NCI-H146 (cell line): ENCODE measurements around the gene FRA10AC1.

Experiments
- DNase-seq: peaks from one replicate; lab custom pipeline; 2025; lab: John Stamatoyannopoulos, UW

Gene FRA10AC1, protein sequence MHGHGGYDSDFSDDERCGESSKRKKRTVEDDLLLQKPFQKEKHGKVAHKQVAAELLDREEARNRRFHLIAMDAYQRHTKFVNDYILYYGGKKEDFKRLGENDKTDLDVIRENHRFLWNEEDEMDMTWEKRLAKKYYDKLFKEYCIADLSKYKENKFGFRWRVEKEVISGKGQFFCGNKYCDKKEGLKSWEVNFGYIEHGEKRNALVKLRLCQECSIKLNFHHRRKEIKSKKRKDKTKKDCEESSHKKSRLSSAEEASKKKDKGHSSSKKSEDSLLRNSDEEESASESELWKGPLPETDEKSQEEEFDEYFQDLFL

DNA sequence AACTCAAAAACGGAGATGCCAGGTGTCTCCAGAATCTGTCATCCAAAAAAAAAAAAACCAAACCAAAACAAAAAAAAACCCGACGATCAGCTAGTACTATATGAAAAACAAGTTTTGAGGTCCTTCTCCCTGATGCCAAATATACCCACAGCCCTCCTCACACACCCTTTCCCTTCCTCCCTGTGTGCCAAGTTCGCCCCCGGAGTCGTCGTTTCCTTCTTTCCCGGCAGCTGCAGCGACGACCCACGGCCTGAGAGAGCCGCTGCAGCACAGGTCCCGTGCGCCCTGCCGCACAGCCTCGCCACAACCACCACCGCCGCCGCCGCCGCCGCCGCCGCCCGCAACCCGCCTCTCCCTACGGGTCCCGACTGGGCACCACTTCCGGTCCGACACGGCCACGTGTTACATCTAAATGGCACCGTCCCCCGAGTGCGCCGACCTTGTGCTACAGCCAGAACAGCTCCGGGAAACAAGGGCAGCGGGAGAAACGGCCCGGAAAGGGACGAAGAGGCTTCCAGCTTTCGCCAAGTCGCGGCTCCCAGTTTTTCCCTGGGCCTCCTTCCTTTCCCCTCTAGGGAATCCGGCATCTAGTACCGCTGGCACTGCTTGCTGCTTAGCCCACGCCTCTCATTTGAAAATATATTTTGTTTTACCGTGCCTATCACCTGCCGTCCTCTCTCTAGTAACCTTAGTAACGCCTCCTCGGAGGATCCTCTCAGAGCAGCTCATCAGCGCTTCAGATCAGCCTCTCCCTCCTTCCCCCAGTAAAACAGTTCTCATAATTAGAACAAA is at the start of gene FRA10AC1:
FRA10AC1 (minus strand) TSS at position 383 of the 792 bp plus-strand sequence. CDS start 2,486 bp downstream, outside the sequence.
- DNase-seq = peak; percentile 94

DNA sequence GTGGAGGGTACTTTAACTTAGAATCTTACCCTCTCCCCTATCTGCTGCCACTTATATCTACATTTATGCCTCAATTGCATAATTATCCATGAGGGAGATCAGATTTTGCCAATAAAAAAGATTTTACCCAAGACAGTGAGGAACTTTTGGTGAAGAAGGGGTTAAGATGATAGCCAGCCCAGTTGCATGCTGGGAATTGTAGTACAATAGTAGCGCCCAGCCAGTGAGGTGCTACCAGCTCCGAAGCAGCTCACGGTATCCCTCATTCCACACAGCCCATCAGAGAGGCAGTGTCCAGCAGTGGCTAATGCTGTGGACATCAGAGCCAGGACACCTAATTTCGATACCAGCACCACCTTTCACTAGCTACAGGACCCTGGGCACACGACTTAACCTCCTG is 49.4 kb upstream of the FRA10AC1 start:
- peak; percentile 34 for DNase-seq

DNA sequence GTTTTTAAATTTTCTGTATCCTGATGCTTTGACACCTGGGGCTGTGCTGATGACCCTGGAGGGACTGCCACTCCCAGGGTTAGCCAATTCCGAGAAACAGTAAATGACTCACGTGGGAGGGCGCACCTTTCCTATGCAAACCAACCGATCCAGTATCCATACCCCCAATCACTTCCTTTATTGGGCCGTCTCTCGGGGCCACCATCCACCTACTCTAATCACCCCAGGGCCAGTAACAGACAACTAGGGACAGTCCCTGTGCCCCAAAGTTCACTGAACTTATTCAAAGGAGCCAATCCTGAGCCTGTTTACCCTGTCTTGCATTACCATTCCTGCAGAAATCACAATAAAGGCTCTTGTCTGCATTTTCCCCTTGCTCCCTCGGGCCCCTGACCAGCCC is 48.7 kb upstream of the FRA10AC1 start:
- DNase-seq = no peak

DNA sequence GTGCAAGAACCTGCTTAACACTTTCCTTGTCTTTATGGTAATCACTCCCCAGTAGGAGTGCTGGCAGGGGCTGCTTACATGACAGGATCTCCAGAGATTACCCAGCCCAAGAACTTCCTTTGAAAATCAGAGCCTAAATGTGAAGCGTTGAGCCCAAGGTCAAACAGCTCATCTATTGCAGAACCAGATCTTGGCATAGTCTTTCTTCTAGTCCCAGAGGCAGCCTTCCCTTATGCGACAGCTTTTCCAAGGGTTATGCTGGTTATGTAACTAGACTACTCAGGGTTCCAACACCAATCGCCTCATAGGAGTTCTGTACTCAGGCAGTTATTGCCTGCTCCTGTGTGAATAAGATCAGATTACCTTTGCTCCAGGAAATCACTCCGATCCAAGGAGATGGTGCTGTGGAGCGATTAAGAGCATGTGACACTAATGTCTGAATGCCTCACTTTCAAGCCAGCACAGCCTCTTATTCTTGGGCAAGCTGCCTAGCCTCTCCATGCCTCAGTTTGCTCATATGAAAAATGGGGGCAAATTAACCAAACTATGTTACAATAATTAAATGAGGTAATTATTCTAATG is 46.9 kb upstream of the FRA10AC1 start:
- peak; percentile 73 for DNase-seq

DNA sequence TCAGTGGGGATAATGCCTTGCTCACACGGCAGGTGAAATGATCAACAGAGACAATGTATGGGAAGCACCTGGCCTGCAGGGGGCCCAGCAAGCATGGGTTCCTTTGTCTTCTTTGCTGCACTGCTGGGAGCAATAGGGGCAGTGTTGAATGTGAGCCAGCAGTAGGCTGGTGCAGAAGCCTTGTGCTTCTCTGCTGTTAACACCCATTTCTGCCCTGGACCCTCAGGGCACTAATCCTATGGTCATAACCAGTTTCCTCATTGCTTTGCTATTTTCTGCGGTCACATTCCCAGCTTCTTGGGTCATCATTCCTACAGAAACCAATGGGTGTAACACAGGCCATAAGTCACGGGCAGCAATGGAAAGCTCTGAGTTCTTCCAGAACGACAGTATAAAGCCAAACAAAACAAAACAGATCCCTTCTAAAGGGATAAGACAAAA is 44.5 kb upstream of the FRA10AC1 start:
- peak; percentile 98 for DNase-seq

DNA sequence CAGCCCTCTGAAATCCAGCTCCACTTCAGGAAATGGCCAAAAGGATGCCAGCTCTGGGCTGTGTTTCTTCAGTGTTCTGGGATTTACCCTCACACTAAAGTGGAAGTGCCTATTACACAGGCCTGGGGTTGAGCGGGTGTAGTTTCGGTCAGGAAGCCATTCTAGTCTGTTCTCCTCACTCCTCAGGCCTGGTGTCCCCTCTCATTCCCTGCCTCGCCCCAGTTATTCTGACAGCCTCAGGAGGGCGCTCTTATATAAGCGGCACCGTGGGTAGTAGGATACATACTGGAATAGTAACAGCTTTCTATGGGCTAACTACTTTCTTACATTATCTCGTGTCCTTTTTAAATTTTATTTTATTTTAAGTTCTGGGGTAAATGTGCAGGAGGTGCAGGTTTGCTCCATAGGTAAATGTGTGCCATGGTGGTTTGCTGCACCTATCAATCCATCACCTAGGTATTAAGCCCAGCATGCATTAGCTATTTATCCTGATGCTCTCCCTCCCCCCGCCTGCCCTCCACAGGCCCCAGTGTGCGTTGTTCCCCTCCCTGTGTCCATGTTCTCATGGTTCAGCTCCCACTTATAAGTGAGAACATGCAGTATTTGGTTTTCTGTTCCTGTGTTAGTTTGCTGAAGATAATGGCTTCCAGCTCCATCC is 43.1 kb upstream of the FRA10AC1 start:
- peak; percentile 58 for DNase-seq

DNA sequence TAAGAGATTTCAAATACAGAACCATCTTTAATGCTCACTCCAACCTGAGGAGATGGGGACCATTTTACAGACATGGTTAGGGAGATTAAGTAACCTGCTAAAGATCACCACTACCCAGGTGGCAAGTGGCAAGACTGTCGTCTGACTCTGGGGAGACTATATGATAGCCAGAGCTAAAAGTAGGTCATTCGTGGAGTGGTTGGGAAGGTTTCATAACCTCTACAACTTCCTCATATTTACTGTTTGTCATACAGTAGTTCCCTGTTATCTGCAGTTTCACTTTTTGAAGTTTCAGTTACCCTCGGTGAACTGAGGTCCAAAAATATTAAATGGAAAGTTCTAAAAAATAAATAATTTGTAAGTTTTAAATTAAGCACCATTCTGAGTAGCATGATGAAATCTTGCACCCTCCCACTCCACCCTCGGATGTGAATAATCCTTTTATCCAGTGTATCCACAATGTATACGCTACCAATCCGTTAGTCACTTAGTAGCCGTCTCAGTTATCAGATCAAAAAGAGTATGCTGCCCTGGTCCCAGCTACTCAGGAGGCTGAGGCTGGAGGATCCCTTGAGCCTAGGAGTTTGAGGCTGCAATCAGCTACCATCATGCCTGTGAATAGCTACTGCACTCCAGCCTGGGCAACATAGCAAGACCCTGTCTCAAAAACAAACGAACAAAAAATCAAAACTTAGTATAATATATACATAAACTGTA is 40.4 kb upstream of the FRA10AC1 start:
- no peak for DNase-seq

DNA sequence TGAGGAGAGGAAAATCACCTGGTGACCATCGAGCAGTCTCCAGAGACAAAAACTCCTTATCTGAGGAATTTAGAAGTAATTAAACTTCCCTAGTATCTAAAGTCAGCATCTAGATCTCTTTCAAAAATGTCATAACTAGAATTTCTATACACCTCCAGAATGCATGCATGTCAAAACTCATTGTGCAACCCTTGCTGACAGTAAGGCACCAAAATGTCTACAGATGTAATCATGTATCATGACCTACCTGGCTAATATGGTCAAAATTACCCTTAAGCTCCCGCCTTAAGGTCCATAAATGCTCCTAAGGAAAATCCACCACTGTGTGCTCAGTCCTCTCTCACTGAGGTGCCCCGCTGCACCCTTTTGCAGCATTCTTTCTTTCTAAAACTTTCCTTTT is 39.0 kb upstream of the FRA10AC1 start:
- no peak for DNase-seq

DNA sequence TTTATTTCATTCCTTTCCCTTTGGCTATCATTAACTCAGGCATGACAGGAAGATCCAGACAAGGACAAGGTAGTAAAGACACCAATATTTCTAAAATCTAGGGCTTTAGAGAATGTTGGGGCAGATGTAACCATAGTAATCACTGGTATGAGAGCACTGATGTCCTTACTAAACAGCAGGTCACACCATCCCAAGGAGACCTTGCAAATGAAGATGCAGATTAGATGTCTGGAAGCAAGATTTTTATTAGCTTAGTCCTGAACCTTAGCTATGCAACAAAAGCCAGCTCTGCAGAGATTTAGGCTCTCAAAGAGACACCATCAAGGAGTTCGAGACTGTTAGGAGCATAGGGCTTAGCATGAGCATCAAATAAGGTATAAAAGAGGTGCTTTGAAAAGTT is 23.6 kb upstream of the FRA10AC1 start:
- no peak for DNase-seq

DNA sequence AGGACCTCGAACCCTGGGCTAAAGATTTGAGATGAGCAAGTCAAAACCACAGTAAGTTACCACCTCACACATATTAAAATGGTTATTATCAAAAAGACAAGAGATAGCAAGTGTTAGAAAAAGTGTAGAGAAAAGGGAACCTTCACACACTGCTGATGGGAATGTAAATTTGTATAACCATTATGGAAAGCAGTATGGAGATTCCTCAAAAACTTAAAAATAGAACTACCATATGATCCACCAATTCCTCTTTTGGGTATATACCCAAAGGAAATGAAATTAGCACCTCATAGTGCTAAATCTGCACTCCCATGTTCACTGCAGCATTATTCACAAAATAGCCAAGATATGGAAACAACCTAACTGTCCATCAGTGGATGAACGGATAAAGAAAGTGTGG is 20.8 kb upstream of the FRA10AC1 start:
- DNase-seq = no peak

DNA sequence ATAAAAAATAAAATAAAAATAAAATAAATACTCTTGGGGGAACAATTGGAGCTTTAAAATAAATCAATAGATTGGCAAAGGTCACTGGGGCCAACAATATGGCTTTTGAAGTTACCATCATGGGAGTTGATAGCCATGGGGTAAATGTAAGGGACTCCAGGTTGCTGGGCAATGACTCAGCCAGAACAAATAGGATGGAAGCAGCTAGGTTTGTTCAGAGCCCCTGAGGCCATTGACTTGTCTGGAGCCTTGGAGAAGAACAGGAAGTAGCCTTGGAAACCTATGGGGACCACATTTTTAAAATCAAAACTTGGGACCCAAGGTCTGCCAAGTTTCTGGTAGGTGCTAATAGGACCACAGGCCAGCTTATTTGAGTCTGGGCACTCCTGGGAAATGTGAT is 20.2 kb upstream of the FRA10AC1 start:
- DNase-seq = peak; percentile 11

DNA sequence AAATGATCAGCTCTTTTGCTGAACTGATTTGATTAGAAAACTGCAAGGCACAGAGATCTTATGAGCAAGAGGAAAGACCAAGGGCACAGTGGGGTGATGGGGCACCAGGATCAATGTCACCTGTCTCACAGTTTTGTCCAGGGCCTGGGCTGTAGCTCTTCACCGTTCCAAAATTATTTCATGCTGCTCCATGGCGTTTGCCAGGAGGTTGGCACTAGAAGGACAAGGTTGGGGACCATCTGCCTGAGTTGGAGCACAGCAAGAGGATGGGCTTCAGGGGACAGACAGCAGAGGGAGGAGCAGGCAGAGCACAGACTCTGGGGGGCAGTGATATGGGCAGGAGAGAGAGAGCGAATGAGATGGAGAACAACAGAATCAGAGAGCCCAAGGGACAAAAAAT is 17.5 kb upstream of the FRA10AC1 start:
- no peak for DNase-seq

DNA sequence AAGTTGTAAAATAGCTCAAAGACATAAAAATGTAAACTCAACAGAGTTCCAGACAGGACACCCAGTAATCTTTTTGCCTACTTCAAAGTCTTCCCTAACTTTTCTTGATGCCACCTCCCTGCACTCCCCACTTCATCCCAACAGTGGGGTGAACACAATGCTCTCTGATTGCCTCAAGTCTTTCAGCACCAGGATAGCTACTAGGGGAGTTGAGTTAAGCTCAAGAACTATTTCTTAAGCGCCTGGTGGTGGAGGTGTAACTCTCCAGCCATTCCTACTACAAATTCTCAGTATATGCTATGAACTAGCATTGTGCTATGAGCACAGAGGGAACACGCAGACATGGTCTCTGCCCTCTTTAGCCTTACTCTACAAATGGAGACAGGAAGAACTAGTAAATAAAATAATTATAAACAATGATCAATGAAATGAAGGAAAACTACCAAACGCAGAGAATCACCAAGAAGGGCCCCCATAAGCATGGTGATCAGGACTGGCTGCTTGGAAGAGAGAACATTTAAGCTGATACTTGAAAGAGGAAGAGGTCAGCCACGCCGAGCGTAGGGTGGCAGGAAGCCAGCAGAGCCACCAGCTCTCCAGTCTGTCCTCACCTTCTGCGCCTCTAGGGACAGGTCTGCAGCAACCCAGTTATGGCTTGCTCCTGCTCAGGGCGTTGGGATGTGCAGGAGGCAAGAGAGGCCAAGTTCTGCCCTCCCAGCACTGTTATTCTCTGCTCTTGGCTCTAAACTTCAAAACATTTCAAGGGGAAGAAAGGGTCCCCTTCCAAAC is 16.7 kb upstream of the FRA10AC1 start:
- DNase-seq = no peak

DNA sequence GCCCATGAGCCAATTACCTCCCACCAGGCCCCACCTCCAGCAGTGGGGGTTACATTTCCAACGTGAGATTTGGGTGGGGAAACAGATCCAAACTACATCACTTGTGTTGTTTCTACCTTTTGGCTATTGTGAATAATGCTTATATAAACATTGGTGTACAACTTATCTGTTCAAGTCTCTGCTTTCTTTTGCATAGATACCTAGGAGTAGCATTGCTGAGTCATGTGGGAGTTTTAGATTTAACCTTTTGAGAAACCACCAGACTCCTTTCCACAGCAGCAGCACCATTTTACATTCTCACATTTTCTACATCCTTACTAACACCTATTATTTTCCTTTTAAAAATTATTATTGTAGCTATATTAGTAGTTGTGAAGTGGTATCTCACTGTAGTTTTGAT is 14.4 kb upstream of the FRA10AC1 start:
- no peak for DNase-seq

DNA sequence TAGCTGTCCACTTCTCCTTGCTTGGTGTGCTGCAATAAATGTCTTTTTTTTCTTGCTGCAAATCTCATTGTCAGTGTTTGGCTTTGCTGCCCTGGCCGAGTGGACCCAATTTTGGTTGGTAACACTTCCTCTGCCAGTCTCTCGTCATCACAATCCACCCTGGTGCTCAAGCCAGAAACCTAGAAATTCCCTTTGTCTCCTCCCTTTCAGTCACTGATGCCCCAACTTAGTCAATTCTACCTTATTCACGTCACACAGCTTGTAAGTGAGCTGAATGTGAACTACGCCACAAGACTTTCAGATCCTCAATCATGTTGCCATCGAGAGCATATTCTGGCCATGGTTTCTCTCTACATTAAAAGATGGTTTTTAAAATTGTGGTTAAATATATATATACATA is 13.0 kb upstream of the FRA10AC1 start:
- no peak for DNase-seq

DNA sequence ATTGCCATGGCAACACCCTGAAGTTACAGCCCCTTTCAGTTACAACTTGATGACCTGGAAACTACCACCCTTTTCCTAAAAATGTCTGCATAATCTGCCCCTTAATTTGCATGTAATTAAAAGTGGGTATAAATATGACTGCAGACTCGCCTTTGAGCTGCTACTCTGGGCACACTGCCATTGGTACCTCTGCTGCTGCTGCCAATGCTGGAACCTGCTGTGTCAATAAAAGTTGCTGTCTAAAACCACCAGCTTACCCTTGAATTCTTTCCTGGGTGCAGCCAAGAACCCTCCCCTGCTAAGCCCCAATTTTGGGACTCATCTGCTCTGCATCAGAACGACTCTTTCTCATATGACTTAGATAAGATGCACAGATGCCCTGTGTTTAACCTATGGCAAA is 10.2 kb upstream of the FRA10AC1 start:
- no peak for DNase-seq

DNA sequence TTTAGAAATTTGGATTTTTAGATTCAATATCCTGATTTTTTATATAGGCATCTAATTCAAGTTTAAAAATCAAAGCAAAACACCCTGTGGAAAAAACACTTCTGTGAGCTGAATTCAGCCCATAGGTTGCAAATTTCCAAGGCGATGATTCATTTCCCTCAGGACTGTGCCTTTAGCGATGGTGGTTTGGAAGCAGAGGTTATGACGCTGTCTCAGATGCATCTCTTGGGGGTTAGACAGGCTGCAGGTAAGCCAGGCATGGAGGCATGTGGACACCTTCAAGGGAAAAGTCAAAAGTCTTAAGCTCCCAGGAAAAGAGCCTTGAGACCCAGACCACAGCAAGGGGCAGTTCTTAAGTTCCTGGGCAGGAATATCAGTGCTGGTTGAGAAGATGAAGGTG is 9.5 kb upstream of the FRA10AC1 start:
- no peak for DNase-seq

DNA sequence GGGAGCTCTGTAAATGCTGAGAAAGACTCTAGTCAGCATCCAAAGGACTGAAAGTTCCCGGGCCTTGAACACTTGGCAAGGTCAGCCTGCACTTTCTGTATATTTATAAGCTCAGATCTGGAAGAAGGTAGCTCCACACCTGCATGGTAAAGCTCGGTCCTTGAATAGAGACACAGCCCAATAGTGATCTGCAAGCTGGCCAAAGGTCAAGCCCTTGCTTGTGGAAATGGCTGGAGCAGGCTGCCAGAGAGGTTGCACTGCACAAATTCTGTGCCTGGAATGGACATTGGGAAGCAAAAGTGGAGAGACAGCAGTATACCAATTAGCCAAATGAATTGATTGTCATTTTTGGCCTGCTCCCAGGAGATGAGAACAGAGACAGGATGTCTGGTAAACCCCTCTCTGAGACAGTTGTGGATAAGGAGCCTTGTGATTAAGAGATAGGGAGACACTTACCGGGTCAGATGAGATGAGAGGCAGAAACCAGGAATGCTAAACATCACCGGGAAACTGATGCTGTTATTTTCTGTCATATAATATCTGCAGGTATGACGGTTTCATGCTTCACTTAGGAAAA is 8.0 kb upstream of the FRA10AC1 start:
- no peak for DNase-seq

DNA sequence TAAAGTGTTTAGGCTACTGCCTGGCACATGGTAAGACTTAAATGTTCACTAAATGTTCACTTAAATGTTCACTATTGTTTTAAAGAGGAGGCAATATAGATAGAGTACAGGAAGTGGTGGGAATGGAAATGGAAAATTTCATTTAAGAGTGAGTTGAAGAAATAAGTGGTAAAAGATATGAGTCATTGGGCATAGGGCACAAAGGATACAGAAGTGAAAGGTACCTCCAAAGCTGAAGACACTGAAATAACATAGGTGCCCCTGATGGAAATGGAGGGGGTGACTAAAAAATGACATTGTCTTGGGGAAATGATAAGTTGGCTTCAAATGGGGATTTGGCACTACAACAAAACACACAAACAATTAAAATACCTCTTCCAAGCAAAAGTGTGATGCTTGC is 5.2 kb upstream of the FRA10AC1 start:
- no peak for DNase-seq

DNA sequence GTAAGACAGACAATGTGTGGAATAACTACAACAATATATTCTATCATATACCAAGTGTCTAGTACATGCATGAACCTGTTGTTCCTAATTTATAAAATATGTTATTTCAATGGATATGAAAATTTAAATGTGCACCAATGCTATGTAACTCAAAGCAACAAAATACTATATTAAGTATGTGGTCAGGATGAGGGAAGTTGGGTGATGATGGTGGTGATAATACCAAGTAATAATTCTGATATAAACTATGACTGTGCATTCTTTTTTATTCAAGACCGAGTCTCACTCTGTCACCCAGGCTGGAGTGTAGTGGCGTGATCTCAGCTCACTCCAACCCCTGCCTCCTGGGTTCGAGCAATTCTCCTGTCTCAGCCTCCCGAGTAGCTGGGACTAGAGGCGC is 2.1 kb upstream of the FRA10AC1 start:
- no peak for DNase-seq

DNA sequence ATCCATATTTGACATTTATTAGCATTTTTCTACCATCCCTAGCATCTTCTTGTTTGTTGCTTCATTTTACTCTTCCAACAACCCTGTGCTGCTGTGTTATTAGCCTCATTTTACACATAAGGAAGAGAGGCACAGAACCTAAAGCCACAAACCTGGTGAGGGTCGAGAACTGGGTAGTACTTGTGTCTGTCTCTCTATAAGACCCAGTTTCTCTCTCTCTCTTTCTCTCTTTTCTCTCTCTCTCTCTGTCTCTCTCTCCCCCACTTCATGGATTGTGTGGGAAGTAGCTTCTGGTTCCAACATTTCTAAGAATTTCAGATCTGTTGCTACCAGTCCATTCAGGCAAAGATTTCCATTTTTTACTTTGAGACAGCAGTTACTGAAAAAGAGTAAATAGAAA is 1.4 kb upstream of the FRA10AC1 start:
- no peak for DNase-seq
